IPS-18c (cell line): Measurements from ENCODE around the gene MALRD1.
"Not testable (repeated sequence)": the region's sequence is repeated elsewhere in the genome, so short reads cannot be mapped to it uniquely, and the experiment has no call there.

ENCODE experiments used
- H3K4me3 ChIP-seq: 2 replicates; pipeline ENCODE4 v1.7.0; 2013; ENCODE audit warnings: low read depth, mild to moderate bottlenecking, low read length, moderate library complexity; ENCODE audit not compliant: insufficient read depth
- H3K9me3 ChIP-seq: one replicate; pipeline ENCODE4 v1.6.1; 2013; ENCODE audit warnings: mild to moderate bottlenecking, low read length, moderate library complexity; ENCODE audit not compliant: control insufficient read depth, insufficient read depth

The MALRD1 gene

DNA sequence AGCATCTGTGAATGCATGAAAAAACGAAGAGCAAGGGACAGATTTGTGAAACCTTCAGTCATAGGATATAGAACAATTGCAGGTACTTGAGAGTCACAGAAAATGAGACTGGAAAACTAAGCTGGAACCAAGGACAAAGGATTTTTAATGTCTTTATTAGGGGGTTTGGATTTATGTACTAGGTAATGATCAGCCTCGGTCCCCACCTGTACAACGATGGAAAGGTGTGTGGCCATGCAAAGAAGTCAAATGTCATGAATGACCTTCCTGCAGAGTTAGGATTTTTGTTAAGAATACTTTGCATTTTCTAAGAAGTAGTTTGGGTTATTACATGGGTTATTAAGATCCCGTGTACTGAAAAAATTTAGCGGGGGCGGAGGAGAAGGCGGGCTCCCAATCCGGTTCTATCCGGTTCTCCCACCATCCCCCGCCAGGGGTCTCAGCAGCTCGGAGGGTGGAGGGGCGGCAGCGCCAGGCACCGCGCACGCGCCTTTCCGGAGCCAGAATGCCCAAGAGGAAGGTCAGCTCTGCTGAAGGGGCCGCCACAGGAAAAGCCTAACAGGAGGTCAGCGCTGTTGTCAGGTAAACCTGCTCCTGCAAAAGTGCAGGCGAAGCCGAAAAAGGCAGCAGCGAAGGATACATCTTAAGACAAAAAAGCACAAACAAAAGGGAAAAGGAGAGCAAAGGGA lies 440.1 kb downstream of the MALRD1 start:
- Histone ChIP-seq H3K4me3 (no peak overlapping the region), H3K9me3 (no peaks in the 10 kb centered on the region)

DNA sequence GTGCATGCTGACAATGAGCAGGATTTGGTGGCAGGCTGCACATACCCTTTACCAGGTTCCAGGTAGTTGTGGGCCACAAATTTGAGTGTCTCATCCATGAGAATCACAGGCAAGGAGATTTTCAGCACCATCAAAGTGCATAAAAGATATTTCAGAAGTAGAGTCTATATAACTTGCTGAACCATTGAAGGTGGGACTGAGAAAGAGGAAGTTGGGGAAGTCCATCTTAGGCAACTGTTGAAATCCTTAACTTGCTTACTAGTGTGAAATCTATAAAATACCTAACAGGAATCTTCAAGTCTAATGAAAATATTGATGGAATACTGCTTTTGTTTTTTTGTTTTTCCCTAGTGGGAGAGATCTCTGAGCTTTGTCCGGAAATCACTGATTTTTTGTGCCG lies 442.6 kb downstream of the MALRD1 start:
- H3K9me3 ChIP-seq: no peaks in the 10 kb centered on the region
- no peak overlapping the region for H3K4me3 ChIP-seq

DNA sequence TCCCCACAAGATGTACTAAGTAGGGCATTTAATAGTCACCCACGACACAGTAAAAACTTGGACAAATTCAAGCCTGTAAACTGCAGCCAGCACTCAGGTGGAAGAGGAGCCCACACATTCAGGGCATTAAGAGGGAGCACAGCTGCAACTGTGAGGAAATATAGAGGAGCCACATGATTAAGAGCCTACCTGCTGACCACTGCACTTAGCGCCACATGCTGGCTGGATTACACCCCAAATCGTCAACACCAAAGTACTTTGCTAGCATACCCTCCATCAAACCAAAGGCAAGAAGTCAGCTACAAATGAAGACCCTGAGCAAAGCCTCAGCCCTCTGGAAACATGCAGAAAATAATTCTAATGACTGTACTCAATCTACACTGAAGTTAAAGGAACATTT lies 445.3 kb downstream of the MALRD1 start:
- Histone ChIP-seq H3K9me3 (no peaks in the 10 kb centered on the region), H3K4me3 (no peak overlapping the region)

DNA sequence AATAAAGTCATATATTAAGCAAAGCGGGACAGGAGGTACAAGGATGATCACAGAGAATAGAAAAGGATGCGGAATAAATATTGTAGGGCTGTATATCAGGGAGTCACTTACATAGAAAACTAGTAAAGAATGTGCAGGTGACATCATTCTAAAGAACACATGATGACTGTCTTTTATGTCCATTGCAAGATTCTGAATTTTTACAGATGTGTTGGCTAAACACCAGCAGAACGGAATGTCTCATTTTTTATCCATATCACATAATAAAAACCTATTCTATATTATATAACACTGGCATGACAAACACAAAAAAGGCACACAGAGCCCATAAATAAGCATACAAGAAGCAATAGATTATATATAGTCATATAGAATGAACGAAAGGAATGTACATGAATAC lies 448.4 kb downstream of the MALRD1 start:
- H3K4me3 ChIP-seq: no peak overlapping the region
- no peaks in the 10 kb centered on the region for H3K9me3 ChIP-seq

DNA sequence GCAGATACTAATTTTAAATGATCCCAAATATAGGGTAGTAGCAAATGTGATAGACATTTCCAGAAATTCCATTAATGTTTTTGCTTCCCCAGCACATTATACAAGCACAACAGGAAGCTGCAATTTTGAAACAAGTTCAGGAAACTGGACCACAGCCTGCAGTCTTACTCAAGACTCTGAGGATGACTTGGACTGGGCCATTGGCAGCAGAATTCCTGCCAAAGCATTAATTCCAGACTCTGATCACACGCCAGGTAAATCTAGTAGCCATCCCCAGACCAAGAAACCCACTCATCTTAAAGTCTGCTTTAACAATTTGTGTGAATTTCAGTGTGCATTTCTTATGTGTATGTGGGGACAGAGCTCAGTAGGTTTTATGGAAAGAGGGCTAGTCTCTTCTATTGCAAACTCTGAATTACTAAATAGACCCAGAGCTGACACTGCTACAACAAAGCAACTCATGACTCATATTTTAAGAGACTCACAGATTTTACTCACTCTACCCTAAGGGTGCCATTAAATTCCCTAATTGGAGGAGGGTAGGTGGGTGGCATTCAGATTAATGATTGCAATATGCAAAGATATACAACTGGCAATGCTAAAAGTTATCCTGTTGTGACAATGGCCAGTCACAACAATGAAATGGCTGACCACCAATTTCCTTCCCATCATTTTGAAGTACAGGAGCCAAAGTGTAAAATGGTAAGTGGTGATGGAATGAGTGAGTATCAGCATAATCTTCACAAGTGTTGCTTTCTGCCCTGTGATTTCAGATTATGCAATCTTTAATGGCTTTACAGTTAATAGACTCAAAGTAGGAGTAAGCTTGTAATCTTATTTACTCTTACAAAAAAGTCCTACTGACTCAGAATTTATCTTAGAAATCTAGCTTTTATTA lies 450.0 kb downstream of the MALRD1 start:
- Histone ChIP-seq H3K4me3 (no peak overlapping the region), H3K9me3 (no peaks in the 10 kb centered on the region)

DNA sequence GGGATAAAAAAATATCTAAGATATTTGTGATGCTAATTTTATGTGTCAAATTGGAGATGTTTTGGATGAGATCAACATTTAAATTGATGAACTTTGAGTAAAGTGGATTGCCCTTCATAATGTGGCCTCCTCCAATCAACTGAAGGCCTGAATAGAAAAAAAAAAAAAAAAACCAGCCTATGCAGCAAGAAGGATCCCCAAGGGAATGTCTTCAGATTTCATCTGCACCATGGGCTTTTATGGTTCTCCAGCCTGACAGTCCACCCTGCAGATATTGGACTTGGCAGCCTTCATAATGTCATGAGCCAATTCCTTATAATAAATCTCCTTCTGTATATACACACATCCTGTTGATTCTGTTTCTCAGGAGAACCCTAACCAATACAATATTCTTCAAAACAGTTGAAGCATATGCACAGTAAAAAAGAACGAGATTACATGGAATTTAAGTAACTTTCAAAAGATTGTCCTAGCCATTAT lies 450.7 kb downstream of the MALRD1 start:
- H3K9me3 ChIP-seq: no peaks in the 10 kb centered on the region
- no peak overlapping the region for H3K4me3 ChIP-seq

DNA sequence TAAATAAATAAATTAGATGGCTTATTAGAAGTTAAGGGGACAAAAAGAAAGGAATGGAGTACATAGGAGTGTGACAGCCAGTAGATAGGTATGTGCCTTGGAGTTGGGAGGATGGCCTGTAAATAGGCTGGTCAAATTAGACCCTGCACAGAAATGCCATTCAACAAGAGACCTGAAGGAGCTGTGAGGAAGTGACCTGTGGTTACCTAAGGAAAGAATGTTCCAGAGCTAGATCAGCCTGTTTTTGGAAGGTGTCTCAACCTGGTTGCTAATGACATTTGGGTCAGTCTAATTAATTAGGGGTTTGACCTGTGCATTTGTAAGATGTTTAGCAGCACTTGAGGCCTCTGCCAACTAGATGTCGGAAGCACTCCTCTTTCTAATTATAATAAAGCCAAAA lies 452.4 kb downstream of the MALRD1 start:
- no peaks in the 10 kb centered on the region for H3K9me3 ChIP-seq
- no peak overlapping the region for H3K4me3 ChIP-seq

DNA sequence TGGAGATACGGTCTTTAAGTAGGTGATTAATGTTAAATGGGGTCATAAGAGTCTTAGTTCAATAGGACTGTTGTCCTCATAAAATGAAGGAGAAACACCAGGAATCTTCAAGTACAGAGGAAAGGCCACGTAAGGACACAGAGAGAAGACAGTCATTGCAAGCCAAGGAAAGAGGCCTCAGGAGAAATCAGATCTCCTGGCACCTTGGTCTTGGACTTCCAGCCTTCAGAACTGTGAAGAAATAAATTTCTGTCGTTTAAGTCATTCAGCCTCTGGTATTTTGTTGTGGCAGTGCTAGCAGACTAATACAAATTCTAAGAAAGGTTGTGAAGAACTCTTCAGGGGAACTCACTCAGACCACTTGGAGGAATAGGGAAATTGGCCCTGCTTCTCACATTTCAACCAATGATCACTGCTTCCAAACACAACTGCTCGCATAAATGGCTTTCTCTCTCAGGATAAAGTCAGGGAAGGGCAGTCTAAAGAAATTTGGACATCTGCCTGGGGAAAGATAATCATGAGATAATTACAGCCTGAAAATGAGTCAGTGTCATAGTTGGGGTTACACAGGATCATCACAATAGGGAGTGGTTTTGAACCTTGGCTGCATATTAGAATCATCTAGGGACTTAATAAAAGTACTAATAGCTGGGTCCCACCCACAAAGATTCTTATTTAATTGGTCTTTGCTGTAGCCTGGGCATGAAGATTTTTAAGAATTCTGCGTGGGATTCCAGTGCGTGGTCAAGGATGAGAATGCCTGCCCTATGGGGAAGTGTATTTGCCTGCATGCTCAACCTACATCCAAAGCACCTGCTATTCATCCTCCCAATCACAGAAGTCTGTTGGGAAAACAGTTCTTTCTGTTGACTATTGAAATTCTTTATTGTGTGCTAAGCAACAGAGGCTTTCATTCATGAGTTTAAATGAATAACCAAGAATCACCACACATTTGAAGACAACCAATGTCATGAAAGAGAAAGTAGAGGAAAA lies 457.0 kb downstream of the MALRD1 start:
- Histone ChIP-seq H3K4me3 (no peak overlapping the region), H3K9me3 (no peaks in the 10 kb centered on the region)

DNA sequence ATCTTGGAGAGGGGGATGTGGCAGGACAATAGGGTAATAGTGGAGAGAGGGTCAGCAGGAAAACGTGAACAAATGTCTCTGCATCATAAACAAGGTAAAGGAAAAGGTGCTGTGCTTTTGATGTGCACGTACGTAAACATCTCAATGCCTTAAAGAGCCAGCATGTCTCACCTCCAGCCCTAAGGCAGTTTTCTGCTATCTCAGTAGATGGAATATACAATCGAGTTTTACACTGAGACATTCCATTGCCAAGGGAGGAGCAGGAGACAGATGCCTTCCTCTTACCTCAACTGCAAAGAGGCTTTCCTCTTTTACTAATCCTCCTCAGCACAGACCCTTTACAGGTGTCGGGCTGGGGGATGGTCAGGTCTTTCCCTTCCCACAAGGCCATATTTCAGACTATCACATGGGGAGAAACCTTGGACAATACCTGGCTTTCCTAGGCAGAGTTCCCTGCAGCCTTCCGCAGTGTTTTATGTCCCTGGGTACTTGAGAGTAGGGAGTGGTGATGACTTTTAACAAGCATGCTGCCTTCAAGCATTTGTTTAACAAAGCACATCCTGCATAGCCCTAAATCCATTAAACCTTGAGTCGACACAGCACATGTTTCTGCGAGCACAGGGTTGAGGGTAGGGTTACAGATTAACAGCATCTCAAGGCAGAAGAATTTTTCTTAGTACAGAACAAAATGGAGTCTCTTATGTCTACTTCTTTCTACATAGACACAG lies 461.6 kb downstream of the MALRD1 start:
- not testable (repeated sequence) for H3K9me3 ChIP-seq, H3K4me3 ChIP-seq

DNA sequence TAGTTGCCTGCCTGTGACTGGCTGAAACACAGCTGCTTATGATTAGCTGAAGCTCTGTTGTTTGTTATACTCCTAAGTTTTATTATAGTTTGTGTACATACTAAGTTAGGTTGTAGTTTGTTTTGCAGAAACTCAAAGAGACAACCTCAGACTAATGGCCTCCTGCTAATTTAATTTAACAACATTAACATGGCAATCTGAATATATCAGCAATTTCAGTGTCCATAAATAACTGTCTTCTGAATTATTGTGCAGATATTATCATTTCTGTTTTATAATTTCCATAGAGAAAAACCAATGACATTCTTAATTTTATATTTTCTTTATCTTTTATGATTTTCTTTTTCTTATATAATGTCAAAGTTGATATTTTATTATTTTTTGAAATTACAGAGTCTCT lies 469.5 kb downstream of the MALRD1 start:
- Histone ChIP-seq H3K9me3 (no peaks in the 10 kb centered on the region), H3K4me3 (no peak overlapping the region)

DNA sequence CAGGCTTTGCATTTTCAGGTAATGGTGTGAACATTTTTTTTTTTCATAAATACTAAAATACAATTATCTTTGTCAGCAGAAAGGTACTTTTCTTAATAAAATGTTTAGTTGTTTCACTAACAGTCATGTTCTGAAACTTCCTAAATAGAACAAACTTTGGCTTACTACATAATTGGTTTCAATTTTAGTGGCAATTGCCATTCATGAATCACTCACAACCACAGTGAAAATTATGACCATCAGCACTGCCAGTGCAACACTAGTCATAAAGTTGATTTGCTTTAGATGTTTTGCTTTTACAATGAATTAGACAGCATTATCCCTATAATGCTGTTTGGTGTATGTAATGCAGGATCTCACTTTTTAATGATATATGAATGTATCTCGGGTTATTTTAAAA lies 470.0 kb downstream of the MALRD1 start:
- Histone ChIP-seq H3K4me3 (no peak overlapping the region), H3K9me3 (no peaks in the 10 kb centered on the region)

DNA sequence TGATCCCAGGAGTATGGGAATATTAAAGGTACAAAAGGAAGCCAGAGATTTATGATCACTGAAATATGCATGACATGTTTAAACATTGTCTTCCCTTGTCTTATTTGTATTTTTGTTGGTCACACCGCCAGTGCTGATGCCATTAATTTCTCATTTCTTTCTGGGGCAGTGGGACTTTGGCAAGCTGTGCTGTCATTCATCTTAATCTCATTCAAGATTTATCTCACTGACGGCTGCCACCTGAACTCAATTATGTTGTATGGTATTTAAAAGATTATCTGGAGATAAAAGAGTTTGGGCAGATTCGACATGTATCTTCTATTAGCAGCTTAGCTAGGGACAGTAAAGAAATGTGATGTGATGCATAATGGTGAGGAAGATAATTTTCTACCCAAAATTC lies 482.7 kb downstream of the MALRD1 start:
- Histone ChIP-seq H3K9me3 (no peaks in the 10 kb centered on the region), H3K4me3 (no peak overlapping the region)

DNA sequence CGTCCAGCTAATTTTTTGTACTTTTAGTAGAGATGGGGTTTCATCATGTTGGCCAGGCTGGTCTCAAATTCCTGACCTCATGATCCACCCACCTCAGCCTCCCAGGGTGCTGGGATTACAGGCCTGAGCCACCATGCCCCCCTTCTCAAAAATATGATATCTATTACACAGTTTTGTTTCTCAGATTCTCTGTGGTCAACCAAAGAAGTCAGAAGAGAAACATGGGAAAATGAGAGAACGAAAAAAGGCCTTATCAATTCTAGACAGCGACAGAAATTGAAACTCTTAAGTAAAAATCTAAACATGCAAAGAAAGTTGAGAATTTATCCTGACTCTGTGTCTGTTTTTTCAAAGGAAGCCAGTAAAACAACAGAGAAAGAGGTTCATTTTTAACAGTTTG lies 483.8 kb downstream of the MALRD1 start:
- no peak overlapping the region for H3K4me3 ChIP-seq
- H3K9me3 ChIP-seq: no peaks in the 10 kb centered on the region

DNA sequence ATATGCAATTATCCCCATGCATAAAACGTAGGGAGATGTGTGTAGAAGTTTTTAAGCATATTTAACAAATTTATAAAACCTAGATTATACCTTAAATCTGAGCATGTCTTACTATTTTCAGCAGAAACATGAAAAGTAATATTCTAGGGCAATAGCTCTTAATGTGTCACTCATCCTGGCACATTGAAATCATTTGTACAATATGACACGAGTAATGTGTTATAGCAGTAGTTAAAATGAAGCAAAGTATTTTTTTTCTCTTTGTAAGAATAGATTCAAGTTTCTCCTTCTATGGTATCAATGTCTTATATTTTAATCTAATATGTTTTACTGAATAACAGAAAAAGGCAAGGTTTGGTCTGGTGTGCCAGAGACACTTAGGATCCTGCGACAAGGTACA lies 492.7 kb downstream of the MALRD1 start:
- H3K4me3 ChIP-seq: no peak overlapping the region

DNA sequence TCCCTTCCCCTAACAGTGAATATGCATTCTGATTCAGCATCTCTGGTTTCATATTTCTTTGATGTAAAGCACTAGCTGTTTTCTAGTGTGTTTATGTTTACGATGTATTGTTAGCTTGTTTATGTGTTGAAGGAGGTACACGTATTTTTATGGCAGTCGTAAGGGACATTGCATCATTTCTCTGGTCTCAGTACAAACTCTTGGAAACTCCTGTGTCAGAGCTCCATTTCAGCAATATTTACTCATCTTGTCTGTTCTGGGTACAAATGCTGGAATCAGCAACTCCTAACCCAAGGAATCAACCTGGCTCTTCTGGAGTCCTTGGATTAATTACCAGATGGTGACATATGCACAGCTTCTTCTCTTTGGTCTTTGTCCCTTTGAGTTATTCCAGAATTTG lies 497.6 kb downstream of the MALRD1 start:
- Histone ChIP-seq H3K9me3 (no peaks in the 10 kb centered on the region), H3K4me3 (no peak overlapping the region)

More for the DNA sequence above, 492.7 kb downstream of the MALRD1 start:
- H3K9me3 ChIP-seq: no peaks in the 10 kb centered on the region

DNA sequence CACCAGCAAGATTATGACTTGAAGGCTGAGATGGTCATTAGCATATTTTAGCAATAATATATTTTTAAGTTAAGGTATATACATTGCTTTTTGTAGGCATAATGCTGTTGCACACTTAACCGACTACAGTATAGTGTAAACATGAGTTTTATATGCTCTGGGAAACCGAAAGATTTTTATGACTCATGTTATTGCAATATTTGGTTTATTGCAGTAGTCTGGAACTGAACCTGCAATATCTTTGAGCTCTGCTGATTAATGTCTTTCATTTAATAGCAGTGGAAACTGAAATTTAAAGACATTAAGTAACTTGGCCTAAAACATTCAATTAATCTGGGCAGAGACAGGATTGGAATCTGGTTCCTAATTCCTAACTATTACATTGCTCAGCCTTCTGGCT lies 500.9 kb downstream of the MALRD1 start:
- no peak overlapping the region for H3K4me3 ChIP-seq
- H3K9me3 ChIP-seq: no peaks in the 10 kb centered on the region

DNA sequence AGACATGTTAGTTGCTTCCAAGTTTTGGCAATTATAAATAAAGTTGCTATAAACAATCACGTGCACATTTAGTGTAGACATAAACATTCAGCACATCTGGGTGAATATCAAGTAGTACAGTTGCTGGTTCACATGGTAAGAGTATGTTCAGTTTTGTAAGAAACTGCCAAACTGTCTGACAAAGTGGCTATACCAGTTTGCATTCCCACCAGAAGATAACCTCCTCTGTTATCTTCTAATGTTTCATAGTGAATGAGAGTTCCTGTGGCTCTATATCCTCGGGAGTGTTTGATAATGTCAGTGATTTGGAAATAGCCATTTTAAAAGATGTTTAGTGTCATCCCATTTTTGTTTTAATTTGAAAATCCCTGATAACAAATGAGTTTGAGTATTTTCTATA lies 508.1 kb downstream of the MALRD1 start:
- Histone ChIP-seq H3K9me3 (no peaks in the 10 kb centered on the region), H3K4me3 (no peak overlapping the region)
